ENCODE measurements around the gene SEMA4B. TPM values are rescaled to one million over a fixed set of nuclear protein-coding genes. Genes with fewer than 3 reads are reported as not detected.

The SEMA4B gene
- total and polyA plus RNA-seq, 2 of the 8 experiments (the other 6 are each of a cell fraction or from before 2014, with no cell fraction given) = 42.7 to 43.0 TPM

GRCh38 chr15:90194655-90195054 is 6.5 kb upstream of the SEMA4B start (continued):
- no peak for TF ChIP-seq ATF2 (IDR thresholded peaks at IDR 0.05; ENCODE audit: low read length)
